ENCODE data around the gene GEMIN2. TPM values are rescaled to one million over a fixed set of nuclear protein-coding genes. Genes with fewer than 3 reads are reported as not detected.
"Not testable (repeated sequence)": the region's sequence is repeated elsewhere in the genome, so short reads cannot be mapped to it uniquely, and the experiment has no call there.

Gene GEMIN2
- total RNA-seq, 4 donors from 2014 or later: 13.7 to 20.1 (median 17.7) TPM

GRCh38 chr14:39094515-39094914 lies 19.6 kb upstream of the GEMIN2 start:
- Histone ChIP-seq H3K4me1 (peaks cover 12 to 43% (median 33%) of the 10 kb centered on the region in 4 donors), H3K4me3 (no peak overlapping the region), H3K27me3 (no peaks in the 10 kb centered on the region), H3K9me3 (no peaks in the 10 kb centered on the region), H3K27ac (replicated peaks in 1 of 4) (no peak overlapping the region), H3K36me3 (peaks cover 26 to 65% (median 43%) of the 10 kb centered on the region in 4 donors)
- 69% methylated on average over 3 of the region's 3 CpGs for WGBS
- no peak for DNase-seq (ENCODE audit: extremely low spot score)
- no peak for TF ChIP-seq EP300 (IDR thresholded peaks at IDR 0.05)
- intact Hi-C loops (cut with DNase I): no loop called here

- Histone ChIP-seq H3K4me3 (no peak overlapping the region), H3K27me3 (no peaks in the 10 kb centered on the region), H3K27ac (replicated peaks in 1 of 4) (peak overlapping the region; percentile 35 to 50 (median 42)), H3K36me3 (peaks cover 7 to 38% (median 25%) of the 10 kb centered on the region in 4 donors), H3K9me3 (no peaks in the 10 kb centered on the region), H3K4me1 (peaks cover 17 to 70% (median 60%) of the 10 kb centered on the region in 4 donors)
- 35% methylated on average over 3 of the region's 3 CpGs for WGBS
- no peak for DNase-seq (ENCODE audit: extremely low spot score)
- intact Hi-C loops (cut with DNase I): no loop called here
- TF ChIP-seq, protein P1, sequence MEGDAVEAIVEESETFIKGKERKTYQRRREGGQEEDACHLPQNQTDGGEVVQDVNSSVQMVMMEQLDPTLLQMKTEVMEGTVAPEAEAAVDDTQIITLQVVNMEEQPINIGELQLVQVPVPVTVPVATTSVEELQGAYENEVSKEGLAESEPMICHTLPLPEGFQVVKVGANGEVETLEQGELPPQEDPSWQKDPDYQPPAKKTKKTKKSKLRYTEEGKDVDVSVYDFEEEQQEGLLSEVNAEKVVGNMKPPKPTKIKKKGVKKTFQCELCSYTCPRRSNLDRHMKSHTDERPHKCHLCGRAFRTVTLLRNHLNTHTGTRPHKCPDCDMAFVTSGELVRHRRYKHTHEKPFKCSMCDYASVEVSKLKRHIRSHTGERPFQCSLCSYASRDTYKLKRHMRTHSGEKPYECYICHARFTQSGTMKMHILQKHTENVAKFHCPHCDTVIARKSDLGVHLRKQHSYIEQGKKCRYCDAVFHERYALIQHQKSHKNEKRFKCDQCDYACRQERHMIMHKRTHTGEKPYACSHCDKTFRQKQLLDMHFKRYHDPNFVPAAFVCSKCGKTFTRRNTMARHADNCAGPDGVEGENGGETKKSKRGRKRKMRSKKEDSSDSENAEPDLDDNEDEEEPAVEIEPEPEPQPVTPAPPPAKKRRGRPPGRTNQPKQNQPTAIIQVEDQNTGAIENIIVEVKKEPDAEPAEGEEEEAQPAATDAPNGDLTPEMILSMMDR (IDR thresholded peaks at IDR 0.05): no peak
- no peak for TF ChIP-seq POLR2AphosphoS5 (IDR thresholded peaks at IDR 0.05)
- TF ChIP-seq POLR2A (IDR thresholded peaks at IDR 0.05; ENCODE audit: low read depth): no peak
- TF ChIP-seq EP300 (IDR thresholded peaks at IDR 0.05): no peak
These were observed 17.0 kb upstream of the GEMIN2 start for GRCh38 chr14:39097159-39097558.

- Histone ChIP-seq H3K36me3 (peaks cover 0 to 20% (median 13%) of the 10 kb centered on the region in 4 donors), H3K4me1 (peaks cover 23 to 77% (median 67%) of the 10 kb centered on the region in 4 donors), H3K27ac (replicated peaks in 1 of 4) (peak overlapping the region in 1 of 4 donors; percentile 7)
- intact Hi-C loops (cut with DNase I); H3K9me3 ChIP-seq; H3K4me3 ChIP-seq; H3K27me3 ChIP-seq; DNase-seq (ENCODE audit: extremely low spot score): not testable (repeated sequence)
- 93% methylated on average over 10 of the region's 10 CpGs for whole genome bisulfite sequencing
These were observed 14.9 kb upstream of the GEMIN2 start for GRCh38 chr14:39099215-39099614.

DNA sequence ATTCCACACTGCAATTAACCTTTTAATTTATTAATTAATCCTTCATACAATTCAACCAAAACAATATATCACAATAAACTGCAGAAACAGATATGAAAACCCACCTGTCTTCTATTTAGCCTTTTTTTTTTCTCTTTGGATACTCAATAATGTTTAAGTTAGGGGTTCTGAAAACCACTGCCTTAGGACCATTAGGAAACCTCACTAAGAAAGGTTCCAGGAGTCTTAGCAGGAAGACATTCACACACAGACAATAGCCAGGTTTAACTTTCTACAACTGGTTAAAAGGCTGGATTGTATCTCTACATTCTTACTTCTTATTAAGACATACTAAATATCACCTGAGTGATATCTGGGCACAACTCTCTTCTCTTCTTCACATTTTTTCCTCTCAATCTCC lies 14.4 kb upstream of the GEMIN2 start:
- TF ChIP-seq EP300 (IDR thresholded peaks at IDR 0.05) (no peak), POLR2A (IDR thresholded peaks at IDR 0.05; ENCODE audit: low read depth) (no peak), POLR2AphosphoS5 (IDR thresholded peaks at IDR 0.05) (no peak)
- TF ChIP-seq, protein P1 (IDR thresholded peaks at IDR 0.05): no peak
- Histone ChIP-seq H3K27me3 (no peaks in the 10 kb centered on the region), H3K4me3 (no peak overlapping the region), H3K36me3 (peaks cover 0 to 15% (median 11%) of the 10 kb centered on the region in 4 donors), H3K4me1 (peaks cover 28 to 82% (median 70%) of the 10 kb centered on the region in 4 donors), H3K27ac (replicated peaks in 1 of 4) (peak overlapping the region in 1 of 4 donors; percentile 1), H3K9me3 (no peaks in the 10 kb centered on the region)
- intact Hi-C loops (cut with DNase I): loop anchor here (5.0 to 10.0 kb wide), 2 partner anchors 73 to 165 kb away; partner anchors contain the start of gene TRAPPC6B
- DNase-seq (ENCODE audit: extremely low spot score): no peak

- Histone ChIP-seq H3K4me3 (peak overlapping the region; percentile 84 to 99 (median 90)), H3K27ac (replicated peaks in 1 of 4) (peak overlapping the region; percentile 98 to 100 (median 99)), H3K4me1 (peaks cover 24 to 64% (median 59%) of the 10 kb centered on the region in 4 donors), H3K9me3 (no peaks in the 10 kb centered on the region), H3K36me3 (no peaks in the 10 kb centered on the region), H3K27me3 (no peaks in the 10 kb centered on the region)
- DNase-seq (ENCODE audit: extremely low spot score): no peak
- WGBS: 3% methylated on average over 15 of the region's 23 CpGs
- intact Hi-C loops (cut with DNase I): loop anchor here (5.0 to 10.0 kb wide), 2 partner anchors 70 to 162 kb away; partner anchors contain the start of gene TRAPPC6B
- no peak for TF ChIP-seq POLR2A (IDR thresholded peaks at IDR 0.05; ENCODE audit: low read depth)
- TF ChIP-seq EP300 (IDR thresholded peaks at IDR 0.05): no peak
- no peak for TF ChIP-seq POLR2AphosphoS5 (IDR thresholded peaks at IDR 0.05)
- TF ChIP-seq, protein P1 (IDR thresholded peaks at IDR 0.05): no peak
These were observed 11.7 kb upstream of the GEMIN2 start for GRCh38 chr14:39102265-39102968.

All from esophagus muscularis mucosa (tissue), 4 donors.